T-helper 22 cell (primary cell): Measurements from ENCODE around the gene DOC2B.

ENCODE experiments used
- DNase-seq: peaks from one replicate; pipeline ENCODE4 v3.0.0-alpha.2; 2020; ENCODE audit warnings: low read depth

Gene DOC2B

GRCh38 chr17:162689-163088 is 18.8 kb downstream of the DOC2B start:
- no peak for DNase-seq

- DNase-seq = no peak
Observed at GRCh38 chr17:161481-161880, 20.0 kb downstream of the DOC2B start.

DNA sequence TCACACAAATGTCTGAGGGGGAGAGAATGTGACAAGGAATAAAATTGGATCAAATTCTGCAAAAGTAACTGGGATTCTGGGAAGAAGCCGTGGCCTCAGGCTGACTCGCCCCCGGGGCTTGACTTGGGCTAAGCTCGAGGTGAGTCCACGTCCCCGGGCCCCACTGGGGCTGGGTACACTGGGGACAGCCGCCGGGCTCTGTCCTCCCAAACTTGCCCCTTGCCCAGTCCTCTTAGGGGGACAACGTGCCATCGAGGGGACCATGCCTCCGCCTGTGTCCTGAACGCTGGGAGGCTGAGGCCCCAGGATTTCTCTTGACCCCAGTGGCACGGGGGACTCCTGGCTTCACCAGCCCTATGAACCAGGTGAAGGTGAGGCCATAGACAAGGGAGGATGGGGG is 21.1 kb downstream of the DOC2B start:
- no peak for DNase-seq

DNA sequence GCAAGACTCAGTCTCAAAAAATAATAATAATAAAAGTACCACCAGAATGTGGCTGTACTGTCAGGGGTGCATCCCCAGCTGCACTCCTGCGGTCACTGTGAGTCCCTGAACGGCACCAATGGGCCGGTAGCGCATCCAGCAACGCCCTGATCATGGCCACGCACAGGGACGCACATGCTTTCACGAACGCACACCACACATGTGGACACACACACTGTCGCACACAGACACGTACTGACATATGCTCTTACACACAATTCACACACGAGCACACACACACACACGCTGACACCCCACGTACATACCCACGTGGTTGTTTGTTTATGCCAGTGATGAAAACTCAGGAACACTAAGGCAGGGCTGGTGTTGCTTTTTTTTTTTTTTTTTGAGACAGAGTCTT is 21.8 kb downstream of the DOC2B start:
- DNase-seq = no peak

DNA sequence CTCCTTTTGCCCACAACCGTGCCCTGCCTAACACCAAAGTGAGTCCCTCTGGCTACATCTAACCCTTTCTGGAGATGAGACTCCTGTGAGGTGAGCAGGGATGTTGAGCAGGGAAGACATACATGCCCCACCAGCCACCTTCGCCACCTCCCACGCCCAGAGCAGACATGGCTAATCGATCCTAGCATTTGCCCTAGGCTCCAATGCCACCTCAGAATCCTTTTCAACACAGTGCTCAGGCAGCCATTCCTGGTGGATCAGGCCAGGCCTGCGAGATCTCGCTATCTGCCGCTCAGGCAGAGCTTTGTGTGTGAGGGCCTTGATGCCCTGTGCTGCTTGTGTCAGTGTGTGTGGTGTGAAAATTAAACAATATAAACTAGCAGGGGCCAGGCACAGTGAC is 23.1 kb downstream of the DOC2B start:
- DNase-seq = no peak

DNA sequence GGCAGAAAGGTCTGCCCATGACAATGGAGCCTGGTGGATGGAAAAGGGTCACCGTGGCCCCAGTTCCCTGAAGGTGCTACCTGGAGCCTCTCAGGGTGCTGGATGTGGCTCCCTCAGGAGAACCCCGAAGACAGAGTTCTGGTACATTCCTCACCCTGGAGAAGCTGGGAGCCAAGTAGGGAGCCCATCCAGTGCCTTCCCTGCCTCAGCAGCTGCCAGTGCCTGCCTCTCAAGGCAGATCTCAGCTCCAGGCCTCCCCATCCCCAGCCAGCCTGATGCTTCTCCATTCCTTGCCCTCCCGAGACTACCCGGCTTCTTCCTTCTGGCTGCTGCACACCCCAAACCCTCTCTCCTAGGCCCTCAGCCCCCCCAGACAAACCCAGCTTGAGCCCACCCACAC is 23.5 kb downstream of the DOC2B start:
- no peak for DNase-seq

- DNase-seq = no peak
Observed at GRCh38 chr17:156946-157345, 24.5 kb downstream of the DOC2B start.

GRCh38 chr17:156094-156621 is 25.3 kb downstream of the DOC2B start:
- DNase-seq = no peak

- DNase-seq = no peak
Observed at GRCh38 chr17:155576-155975, 25.9 kb downstream of the DOC2B start.

DNA sequence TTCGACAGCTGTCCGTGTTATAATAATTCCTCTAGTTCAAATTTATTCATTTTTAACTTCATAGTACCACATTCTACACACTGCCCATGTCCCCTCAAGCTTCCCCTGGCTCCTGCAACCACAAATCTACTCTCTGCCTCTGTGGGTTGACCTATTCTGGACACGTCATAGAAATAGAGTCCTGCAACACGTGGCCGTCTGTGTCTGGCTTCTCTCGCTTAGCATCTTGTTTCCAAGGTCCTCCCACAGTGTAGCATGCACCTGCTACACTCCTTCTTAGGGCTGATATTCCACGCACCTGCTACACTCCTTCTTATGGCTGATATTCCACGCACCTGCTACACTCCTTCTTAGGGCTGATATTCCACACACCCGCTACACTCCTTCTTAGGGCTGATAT is 27.6 kb downstream of the DOC2B start:
- no peak for DNase-seq

- no peak for DNase-seq
Observed at GRCh38 chr17:152860-153420, 28.5 kb downstream of the DOC2B start.

- no peak for DNase-seq
Observed at GRCh38 chr17:151886-152859, 29.3 kb downstream of the DOC2B start.

GRCh38 chr17:151004-151403 is 30.4 kb downstream of the DOC2B start:
- no peak for DNase-seq

- DNase-seq = no peak
Observed at GRCh38 chr17:149897-150584, 31.4 kb downstream of the DOC2B start.

DNA sequence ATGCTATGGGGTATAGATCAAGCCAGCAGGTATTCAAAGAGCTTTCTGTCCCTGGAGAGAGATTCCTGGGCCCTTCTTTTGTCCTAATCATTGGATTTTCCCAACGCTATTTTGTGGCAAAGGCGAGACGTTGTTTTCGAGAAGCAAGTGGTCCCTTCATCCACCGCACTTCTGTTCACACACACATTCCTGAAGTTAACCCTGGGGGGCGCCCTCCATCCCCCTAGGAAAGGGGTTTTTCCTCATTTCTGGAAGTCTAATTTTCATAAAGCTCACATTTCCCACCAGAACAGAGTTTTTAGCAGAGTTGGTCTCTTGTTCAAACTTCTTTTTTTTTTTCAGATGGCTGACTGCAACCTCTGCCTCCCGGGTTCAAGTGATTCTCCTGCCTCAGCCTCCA is 32.2 kb downstream of the DOC2B start:
- DNase-seq = no peak

GRCh38 chr17:148757-149156 is 32.7 kb downstream of the DOC2B start:
- no peak for DNase-seq

DNA sequence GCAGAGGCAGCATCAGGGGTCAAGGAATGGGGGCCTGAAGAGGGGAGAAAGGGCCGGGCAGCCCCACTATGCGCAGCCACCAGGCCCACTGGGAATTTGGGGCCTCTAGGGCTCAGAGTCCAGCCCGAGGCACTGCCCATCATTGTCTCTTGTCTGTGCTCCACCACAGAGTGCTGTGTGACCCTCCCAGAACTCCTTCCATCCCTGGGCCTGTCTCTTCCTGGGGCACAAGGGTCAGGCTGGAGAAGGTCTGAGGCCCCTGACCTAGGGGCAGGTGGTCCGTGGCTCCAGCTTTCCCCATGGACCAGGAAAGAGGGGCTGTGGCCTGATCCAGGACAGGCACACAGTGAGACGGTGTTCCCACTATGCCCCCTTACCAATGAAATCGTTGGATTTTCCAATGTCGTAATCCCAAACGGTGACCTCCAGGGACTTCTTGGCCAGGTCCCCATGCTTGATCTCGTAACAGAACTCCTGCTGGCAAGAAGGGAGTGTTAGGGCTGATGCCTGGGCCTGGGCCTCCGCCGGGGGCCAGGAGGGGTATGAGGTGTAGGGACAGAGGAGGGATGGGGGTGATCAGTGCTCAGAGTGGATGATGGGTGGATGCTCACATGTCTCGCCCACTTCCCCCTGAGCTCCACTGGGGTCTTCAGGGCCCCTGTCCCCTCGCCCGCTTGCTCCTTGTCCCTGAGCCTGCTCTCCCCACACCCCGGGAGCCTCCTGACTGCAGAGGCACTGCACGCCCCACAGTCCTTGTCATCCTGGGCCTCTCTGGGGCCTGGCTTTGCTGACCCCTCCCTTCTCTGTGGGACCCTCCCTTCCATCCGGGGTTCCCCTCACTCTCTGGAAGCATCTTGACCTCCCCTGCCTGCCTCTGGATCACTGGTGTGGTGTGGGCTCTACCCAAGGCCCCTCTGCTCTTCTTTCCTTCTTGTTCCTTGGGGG is 33.4 kb downstream of the DOC2B start:
- no peak for DNase-seq

GRCh38 chr17:146983-147761 is 34.3 kb downstream of the DOC2B start:
- DNase-seq = no peak

- DNase-seq = no peak
Observed at GRCh38 chr17:146546-146945, 34.9 kb downstream of the DOC2B start.

DNA sequence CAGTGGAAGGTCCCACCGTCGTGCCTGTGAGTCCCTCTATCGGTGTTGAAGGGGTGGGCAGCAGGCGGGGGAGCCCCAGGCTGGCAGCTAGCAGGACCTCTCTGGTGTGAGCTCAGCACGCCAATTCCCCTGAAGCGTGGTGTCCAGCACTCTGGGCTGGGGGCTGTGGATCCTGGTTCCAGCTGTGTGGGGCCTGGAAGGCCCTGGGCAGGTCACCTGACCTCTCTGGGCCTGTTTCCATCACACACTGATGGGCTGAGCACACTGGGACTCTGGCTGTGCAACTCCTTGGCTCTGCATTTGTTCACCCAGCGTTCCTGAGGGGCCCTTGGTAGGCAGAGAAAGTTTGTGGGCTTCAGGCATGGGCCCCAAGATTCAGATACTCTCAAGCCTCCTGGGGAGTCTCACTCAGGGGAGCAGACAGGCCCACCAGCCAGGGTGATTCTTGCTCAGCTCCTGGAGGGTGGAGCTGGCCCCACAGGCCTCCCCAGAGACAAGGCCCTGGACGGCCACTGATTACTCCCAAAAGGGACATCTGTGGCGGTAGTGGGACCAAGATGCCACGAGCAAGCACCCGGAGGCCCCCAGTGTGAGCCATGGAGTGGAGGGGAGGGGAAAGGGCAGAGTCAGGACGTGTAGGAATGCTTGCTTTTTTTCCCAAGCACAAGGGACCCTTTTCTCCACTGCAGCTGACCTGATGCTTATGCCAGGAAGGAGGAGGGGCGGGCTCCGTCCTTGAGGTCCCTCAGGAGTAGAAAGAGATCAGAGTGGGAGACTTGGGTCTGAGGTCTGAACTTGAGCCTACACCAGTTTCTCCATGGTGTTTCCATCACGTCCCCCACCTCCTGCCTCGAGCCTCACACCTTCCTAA is 35.5 kb downstream of the DOC2B start:
- no peak for DNase-seq
